Stimulated activated CD4-positive, alpha-beta T cell treated with anti-CD3 and anti-CD28 coated beads, Interleukin-15, amount 100 ng/mL, for 48 hours (primary cell): ENCODE measurements around the gene U2SURP.

Experiments
- DNase-seq, 2 donors: peaks; one replicate each; pipeline ENCODE4 v3.0.0-alpha.2; 2020; ENCODE audit warnings: low read depth in 2 of 2

Gene U2SURP

DNA sequence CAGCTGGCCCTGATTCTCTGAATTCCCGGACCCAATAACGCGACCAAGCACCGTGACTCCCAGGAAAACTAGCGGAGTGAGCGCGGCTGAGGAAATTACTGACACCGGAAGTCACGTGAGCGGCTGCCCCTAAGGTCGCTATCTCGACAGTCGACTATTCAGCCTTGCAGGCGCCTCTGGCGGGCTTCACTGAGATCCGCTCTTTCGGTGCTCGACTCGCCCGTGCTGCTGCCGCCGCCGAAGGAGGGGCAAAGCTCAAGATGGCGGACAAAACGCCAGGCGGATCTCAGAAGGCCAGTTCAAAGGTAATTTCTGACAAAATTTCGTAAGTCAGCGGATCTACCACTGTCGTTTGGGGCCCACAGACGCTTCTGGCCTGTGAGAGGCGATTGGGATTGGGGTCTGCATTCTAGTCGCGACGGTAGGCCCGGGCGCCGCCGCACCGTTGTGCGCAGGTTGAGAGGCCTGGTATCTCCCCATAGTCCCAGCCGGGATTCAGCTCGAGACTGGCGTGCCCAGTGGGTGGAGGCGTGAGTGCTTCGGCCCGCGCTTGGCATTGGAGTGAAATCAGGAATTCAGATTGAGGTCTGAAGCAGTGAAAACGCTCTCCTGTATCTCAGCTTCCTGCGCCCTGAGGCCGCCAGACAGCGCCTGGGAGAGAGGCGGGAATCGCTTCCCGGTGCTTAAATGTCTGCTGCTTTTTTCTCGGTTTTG, at the start of gene U2SURP:
TSS of gene U2SURP (plus strand) at position 202 of the 714 bp plus-strand sequence. CDS start at position 261, 59 bp downstream.
- peak; percentile 87 to 92 for DNase-seq

DNA sequence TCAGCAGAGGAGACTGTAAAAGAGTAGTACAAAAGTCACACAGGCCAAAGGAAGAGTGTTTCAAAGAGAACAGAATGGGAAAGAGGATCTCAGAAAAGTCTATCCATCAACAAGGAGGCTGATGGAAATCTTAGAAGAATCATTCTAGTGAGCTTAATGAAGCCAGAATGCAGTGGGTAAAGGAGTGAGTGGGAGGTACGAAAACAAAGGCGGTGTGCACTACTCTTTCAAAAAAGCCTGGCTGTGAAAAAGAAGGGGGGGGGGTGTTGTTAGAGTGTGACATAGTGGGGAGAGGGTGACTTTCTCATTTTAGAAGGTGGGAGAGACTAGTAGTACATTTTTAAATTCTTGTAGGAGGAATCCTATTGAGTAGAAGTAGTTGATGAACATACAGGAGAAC, 49.6 kb upstream of the U2SURP start:
- no peak for DNase-seq

DNA sequence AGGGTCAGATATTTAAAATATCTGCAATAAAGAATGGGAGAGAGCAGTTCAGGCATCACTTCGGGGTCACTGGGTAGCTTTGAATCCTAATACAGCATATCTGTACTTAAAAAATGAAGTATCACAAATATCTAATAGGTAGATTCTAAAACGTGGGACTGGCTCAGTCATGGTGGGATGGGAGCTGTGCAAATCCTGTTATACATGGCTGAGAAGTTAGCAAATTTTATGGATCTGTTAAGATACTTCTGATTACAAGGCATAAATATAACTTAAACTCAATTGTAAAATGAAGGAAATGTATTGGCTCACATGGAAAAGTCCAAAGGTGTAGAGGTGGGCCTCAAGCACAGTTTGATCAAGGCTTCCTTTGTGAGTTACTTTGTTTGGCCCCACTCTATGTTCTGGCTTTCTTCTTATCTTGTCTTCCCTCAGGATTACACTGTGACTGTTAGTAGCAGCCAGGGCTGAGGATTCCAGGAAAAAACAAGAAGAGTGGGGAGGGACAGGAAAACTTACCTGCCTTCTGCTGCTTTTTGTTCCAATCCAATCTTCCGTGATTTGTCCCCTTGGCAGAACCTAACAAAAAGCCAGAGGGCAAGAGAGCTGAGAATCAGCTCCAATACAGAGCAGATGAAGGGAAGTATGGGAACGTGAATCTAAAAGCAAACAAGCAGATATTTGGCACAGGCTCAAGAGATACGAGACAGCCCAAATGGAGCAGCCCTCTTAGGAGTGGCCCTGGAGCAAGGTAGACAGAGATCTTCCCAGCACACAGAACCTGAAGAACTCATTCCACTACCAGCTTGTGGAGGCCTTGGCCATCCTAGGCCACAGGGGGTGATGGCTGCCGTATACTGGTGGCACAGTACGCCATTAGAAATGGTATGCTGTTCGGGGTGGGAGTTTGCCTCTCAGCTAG, 48.8 kb upstream of the U2SURP start:
- no peak for DNase-seq

DNA sequence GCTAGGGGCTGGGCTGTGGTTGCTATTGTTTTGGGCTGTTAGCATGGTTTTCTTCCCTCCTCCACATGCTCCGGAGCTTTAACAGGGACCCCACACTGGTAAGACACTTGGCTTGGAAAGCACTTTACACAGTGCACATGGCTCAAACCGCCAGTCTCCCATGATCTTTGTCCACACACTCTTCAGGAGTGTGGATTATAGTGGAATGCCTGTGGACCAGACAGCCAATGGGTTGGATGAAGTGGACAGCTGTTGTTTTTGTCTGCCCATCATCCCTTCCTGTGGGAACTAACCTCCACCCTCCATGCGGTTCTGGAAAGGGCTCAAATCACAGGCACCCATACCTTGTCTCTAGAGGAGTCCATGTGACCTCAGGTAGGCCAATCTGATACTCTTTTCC, 47.9 kb upstream of the U2SURP start:
- DNase-seq, result no peak

DNA sequence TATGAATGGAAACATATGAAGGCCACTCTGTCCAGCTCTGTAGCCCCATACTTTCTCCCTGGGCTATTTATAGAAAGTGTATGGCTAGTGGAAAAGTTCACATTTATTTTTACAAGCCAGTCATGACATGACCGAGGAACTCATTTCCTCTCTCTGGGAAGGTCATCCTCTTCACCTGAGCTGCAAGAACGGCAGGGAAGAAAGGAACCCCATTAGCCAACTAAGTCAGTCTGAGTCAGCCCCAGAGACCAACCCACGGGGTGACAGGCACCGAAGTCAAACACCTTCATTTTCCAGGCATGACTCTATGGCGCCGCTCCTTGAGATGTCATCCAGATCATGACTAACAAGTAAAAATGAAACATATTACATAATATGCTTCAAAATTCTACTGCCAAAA, 42.7 kb upstream of the U2SURP start:
- peak; percentile 33 to 41 for DNase-seq

DNA sequence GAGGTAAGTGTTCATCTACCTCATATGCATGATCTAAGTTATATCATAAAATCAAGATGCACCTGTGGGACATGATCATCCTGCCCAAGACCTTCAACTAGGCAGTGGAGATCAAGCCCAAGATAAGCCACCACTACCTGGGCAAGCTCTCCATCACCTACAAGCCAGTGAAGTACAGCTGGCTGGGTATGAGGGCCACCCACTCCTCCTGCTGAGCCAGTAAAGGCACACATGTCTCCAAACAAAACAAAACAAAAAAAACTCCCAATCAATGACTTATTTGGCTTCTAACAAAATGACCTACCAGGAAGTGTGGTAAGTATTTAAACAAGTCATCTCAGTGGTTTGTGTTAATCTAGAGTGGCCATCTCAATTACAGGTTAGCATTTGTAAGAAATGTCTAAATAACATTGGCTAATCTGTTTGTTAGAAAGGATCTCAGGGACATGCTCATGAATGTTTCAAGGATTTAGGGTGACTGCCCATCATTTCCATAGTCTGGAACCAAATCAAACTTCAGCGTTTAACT, 41.0 kb upstream of the U2SURP start:
- no peak for DNase-seq

DNA sequence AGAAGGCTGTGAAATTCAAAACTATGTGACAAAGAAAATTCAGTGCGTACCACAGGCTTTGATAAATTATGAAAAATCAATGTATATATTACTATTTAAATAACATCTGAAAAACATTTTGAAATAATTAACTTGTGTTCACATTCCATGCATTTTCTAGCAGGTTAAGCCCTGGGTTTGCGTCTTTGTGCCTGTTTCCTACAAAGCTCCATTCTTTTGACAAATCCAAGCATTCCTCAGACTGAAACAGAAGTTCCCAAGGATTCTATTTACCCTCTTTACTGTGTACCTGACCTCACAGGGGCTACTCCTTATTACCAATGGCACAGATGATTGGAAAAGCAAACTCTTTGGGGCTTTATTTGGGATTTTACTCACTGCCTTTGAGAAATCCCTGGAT, 39.8 kb upstream of the U2SURP start:
- DNase-seq, result no peak

DNA sequence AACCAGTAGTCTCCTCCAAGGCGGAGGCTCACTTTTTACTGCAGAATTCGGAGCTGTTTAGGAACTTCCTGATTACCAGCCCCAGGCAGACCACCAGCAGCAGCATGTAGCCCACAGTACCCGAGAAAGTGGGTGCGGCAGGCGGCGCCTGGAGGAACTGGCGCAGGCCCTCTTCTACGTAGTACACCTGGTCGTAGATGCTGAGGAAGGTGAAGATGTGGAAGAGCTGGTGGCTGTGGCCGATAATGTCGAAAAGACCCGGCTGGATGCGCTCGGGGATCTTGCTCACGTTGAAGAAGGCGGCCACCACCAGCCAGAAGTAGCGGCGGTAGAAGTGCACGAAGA, 39.2 kb upstream of the U2SURP start:
- DNase-seq, result no peak

DNA sequence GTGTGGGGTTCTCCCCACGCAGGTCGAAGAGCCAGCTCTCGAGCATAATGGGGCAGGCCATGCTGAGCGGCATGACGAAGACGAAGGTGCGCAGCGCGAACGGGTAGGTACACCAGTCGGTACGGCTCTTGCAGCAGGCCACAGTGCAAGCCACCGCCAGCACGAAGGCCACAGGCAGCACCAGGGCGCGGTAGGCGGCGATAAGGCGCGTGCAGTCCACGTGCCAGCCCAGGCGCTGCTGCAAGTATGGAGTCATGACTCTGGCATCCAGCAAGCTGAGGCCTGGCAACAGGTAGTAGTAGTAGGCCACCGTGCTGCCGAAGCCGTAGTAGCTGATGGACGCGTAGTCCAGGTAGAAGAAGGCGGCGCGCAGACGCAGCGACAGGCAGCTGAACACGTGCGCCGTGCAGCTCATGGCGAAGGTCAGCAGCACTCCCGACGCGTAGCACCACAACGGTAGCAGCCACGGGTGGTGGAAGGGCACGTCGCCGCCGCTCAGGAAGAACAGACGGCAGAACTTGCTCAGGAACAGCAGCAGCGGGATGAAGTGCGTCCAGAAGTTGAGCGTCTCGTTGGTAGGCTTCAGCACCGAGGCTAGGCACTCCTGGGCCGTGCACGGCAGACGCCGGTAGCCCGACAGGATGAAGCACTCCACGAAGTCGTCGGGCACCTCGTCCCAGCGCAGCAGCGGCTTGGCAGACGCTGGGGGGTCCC, 38.7 kb upstream of the U2SURP start:
- no peak for DNase-seq

DNA sequence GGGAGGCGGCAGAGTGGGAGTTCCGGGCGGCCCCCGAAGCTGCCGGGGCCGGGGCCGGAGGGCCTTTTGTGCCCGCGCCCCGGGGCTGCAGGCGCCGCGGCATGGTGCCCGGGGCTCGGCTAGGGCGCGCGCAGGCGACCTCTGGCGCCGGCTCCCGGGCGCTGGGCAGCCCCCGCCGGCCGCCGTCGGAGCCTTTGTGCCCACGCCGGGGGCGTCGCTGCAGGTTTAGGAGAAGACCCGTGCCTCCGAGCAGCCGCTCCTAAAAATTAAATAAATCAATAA, 38.2 kb upstream of the U2SURP start:
- no peak for DNase-seq

DNA sequence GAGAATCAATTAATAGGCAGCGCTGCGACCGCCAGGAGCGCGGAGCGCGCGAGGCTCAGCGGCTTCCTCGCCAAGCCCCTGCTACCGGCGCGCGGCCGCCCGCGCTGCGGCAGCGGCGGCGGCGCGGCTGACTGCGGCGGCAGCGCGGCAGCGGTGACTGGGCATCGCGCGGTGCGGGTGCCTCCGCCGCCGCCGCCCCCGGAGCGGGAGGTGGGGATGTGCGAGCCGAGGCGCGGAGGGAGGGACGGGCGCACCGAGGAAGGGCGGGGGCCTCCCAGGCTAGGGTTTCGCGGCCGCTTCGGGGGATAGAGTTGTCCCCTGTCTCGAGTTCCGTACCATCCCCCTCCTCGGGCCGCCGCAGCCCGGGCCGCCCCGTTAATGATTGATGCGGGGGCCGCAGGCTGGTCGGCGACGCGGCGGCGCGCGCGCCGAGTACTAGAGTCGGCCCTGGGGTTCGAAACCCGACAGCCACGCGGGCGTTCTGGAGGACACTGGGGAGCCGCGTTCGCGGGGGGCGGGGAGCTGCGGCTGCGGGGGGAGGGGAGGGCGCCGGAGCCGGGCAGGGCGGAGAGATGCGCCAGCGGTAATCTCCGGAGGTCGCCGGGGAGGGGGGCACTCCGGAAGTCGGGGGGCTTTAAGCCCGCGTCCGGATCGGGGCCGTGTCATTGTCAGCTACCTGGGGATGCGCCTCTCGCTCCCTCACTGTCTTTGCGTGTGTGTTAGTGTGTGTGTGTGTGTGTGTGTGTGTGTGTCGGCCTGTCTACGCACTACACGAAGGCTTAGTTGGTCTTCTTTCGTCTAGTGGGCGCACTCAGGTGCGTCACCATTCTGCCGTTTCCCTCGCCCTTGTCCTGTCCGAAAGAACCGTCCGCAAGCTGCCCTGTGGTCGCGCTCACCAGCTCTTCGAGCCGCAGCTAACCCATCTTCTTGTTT, 37.6 kb upstream of the U2SURP start, which contains the start of gene PAQR9:
TSS of gene PAQR9 (minus strand) at position 159 of the 933 bp plus-strand sequence. CDS start 338 bp downstream, outside the sequence.
- no peak for DNase-seq

DNA sequence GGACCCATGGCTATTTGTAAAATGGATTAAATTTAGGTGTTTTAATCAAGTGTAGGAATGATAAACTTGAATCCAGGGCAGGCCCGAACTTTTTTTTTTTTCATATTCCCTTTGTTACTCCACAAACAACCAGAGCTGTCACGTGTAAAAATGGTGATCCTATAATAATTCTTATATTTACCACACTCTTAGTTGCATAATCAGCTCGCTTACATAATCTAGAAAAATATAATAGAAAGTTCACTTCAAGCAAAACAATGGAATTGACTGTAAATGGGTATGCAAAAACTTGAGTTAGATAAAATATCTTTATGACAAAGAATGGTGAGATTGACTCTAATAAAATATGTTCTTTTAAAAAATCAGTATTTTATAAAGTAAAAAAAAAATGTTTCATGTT, 35.8 kb upstream of the U2SURP start:
- no peak for DNase-seq

DNA sequence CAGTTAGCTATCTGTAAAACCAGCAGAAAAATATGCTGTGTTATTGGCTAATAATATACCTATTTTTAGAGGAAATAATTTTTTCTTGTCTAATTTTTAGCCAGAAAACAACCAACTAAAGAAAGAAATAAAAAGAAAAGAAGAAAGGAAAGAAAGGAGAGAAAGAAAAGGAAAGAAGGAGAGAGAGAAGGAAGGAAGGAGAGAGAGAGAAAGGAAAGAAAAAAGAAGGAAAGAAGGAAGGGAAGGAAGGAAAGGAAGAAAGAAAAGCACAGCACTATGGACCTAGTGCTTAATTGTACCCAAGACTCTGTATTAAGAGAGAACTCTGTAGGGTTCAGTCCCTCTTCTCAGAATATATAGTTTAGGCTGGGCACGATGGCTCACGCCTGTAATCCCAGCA, 34.6 kb upstream of the U2SURP start:
- no peak for DNase-seq

DNA sequence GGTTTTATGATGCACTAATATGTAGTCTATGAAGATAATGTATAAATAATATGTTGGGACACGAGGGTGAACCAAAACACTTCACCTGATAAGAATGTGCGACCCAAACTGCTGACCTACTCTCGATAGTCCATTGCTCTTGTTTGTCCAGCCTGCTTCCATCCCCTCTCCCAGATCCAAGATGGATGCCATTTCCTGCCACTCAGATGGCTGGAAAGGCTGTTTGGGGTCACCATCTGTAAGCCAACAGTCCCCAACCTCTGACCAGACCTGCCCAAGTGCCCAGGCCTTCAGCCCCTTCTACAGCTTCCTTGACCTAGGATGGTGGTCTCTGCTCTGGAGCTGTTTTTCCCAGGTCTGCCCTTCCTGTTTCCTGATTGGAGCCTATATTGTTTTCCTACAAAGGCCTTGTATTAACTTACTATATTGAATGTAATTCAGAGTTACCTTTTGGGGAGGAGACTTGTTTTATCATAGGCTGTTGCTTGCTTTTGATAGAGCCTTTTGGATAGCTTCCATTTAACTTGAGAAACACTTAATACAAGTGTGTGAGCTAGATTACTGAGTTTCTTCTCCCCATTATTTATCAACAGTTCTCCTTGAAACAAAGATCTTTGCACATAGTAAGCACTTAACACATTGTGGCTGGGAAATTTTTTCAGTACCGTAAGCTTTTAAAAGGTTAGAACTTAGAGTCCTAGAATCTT, 32.9 kb upstream of the U2SURP start:
- no peak for DNase-seq

DNA sequence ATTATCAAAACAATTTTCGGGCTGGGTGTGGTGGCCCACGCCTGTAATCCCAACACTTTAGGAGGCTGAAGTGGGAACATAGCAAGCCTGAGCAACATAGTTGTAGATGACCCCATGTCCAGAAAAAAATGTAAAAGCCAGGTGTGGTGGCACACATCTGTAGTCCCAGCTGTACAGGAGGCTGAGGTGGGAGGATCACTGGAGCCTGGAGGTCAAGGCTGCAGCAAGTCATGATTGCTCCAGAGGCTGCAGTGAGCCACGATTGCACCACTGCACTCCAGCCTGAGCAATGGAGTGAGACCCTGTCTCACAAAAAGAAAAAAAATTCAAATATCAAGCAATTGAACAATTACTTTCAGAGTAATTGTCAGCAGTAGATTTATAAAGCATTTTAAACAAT, 29.9 kb upstream of the U2SURP start:
- no peak for DNase-seq

DNA sequence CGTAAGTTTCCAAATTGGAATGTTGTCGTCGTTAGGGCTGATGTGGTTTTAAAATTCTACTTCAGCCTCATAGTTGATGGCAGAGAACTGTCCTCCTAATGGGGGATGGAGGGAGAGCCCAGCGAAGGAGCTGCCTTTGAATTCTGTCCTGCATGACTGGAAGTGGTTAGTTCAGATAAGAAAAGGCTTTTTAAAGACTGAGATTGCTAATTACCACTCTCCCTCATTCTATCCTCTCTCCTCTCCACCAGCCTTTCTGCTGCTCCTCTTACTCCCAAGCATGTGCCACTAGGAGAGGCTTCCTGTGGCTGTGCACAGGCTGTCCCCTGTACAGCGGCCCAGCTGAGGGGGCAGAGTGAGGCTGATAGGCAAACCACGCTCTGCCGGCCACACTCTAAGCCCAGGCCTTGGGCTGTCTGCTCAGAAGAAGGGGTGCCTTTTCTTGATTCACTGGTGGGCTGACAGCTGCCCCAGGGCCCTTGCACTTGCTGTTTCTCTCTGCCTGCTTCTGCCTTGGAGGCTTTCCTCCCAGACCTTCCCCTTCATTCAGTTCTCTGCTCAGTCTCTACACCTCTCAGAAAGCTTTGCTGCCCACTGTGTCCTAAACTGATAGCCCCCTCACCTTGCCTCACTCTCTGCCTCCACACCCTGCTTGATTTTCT, 29.1 kb upstream of the U2SURP start:
- no peak for DNase-seq

DNA sequence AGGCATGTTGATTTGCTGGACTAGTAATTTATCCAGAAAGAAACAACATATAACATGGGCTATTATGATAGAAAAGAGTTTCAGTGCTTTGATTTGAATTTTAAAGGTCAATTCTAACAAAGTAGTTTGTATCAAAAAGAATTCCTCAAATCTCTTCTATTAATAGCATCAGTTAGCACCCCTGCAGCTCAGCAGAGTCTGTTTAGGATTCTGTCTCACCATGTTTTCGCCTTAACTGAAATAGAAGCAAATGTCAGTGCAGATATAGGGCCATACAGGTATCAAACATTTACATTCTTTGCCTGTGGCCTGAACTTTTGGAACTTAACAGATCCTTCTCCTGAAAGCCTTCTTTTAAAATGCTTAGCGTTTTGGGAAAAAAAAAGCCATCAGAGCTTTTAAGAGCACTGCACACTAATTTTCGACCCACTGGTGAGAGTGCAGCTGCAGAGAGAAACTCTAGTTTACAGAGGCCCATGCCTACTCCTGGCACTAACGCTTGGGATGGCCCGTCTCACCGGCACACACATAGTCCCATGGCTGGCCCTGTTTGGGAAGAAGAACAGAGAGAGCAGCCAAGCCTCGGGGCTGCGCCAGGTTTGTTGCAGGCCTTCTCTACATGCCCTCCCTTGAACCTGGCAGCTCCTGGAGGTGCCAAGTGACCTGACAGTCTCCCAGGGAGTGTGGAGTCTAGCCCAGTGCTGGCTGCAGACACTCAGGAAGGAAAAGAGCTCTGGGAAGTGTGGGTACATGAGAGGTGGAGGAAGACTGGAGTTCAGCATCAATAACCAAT, 28.0 kb upstream of the U2SURP start:
- DNase-seq, result no peak

DNA sequence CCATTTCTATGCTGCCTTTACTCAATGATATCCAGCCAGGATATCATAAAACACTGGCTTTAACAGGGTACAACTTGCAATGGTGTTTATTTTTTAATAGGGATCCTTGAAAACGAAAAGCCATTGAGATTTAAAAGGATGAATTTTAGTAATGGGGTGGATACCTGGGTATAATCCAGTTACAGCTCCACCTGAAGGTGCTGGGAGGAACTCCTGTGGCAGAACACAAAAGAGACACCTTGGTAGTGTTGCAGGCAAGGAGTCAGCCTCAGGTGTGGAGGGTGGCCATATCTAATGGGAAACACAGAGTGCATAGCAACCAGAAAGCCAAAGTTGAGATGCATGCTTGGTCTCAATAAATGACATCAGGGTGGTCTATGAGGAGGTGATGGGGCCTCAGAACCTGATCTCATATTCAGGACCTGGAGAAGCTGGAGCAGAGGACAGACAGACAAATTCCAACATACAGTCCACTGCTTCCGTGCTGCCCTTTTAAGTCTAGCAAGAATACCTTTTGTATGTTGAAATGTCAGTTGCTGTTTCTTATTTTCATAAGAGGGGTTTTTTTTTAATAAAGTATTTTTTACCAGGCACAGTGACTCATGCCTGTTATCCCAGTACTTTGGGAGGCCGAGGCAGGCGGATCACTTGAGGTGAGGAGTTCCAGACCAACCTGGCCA, 25.9 kb upstream of the U2SURP start:
- DNase-seq, result no peak
